ENCODE data around the gene ARSB.

The ARSB gene

DNA sequence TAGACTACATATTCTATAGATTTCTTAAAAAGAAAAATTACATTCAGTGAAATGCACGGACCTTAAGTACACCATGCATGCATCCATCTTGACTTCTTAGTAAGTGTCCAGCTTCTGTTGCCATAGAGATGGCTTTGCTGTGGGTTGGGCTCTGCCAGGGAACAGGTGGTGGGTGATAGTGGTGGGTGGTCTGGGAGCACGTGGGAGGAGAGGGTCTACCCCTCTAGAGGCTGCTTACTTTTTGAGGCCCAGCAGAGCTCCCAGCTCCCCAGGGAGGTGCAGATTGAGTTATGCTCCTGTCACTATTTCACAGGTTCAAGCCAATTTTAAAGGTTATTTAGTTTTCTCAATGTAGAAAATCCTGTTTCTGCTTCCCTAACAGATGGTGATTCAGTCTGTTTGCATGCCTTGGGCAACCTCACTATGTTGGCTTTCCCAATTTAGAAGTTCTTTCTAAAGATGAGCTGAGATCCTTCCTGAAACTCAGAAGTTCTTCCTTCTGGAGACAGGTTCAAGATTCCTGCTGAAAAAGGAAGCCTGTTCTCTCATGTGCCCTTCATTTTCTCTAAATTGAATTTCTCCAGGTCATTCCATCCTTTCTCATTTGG is 229.2 kb downstream of the ARSB start:
- ChIA-PET POLR2A (no interaction called here), CTCF (interaction anchor here (1.0 to 2.0 kb wide), 4 partner anchors 26 to 218 kb away, joined by 3 to 6 read pairs (median 4); no protein-coding TSS in a partner anchor)
- no peak overlapping the region for H3K4me3 ChIP-seq (ENCODE audit: low read depth, low read length)
- no peak for TF ChIP-seq CTCF (IDR thresholded peaks at IDR 0.05; ENCODE audit: insufficient read depth, low read length, missing control alignments)
- no peak for DNase-seq (ENCODE audit: low read depth, low spot score)

- no peak for DNase-seq (ENCODE audit: low read depth, low spot score)
- ChIA-PET CTCF (interaction anchor here (2.0 kb wide), 1 partner anchor 217 kb away, joined by 6 read pairs; no protein-coding TSS in a partner anchor), POLR2A (no interaction called here)
- TF ChIP-seq CTCF (IDR thresholded peaks at IDR 0.05; ENCODE audit: insufficient read depth, low read length, missing control alignments) = no peak
- H3K4me3 ChIP-seq (ENCODE audit: low read depth, low read length) = no peak overlapping the region
These were observed 230.5 kb downstream of the ARSB start for GRCh38 chr5:78754655-78755054.

- TF ChIP-seq CTCF (IDR thresholded peaks at IDR 0.05; ENCODE audit: insufficient read depth, low read length, missing control alignments) = no peak
- H3K4me3 ChIP-seq (ENCODE audit: low read depth, low read length) = no peak overlapping the region
- POLR2A ChIA-PET = interaction anchor here (0.6 to 1.1 kb wide), 2 partner anchors 64 to 322 kb away, joined by 4 read pairs; no protein-coding TSS in a partner anchor
- CTCF ChIA-PET = interaction anchor here (0.7 kb wide), 1 partner anchor 215 kb away, joined by 3 read pairs; no protein-coding TSS in a partner anchor
- peak; percentile 85 for DNase-seq (ENCODE audit: low read depth, low spot score)
These were observed 232.0 kb downstream of the ARSB start for GRCh38 chr5:78753093-78753531.

GRCh38 chr5:78751872-78752271 is 233.2 kb downstream of the ARSB start:
- H3K4me3 ChIP-seq (ENCODE audit: low read depth, low read length) = no peak overlapping the region
- ChIA-PET POLR2A (no interaction called here), CTCF (no interaction called here)
- no peak for TF ChIP-seq CTCF (IDR thresholded peaks at IDR 0.05; ENCODE audit: insufficient read depth, low read length, missing control alignments)
- no peak for DNase-seq (ENCODE audit: low read depth, low spot score)

GRCh38 chr5:78750281-78750680 is 234.8 kb downstream of the ARSB start:
- no peak for DNase-seq (ENCODE audit: low read depth, low spot score)
- no peak for TF ChIP-seq CTCF (IDR thresholded peaks at IDR 0.05; ENCODE audit: insufficient read depth, low read length, missing control alignments)
- ChIA-PET CTCF (no interaction called here), POLR2A (no interaction called here)
- no peak overlapping the region for H3K4me3 ChIP-seq (ENCODE audit: low read depth, low read length)

- DNase-seq (ENCODE audit: low read depth, low spot score) = peak; percentile 76
- H3K4me3 ChIP-seq (ENCODE audit: low read depth, low read length) = no peak overlapping the region
- CTCF ChIA-PET = interaction anchor here (0.7 to 1.7 kb wide), 5 partner anchors 26 to 280 kb away, joined by 3 to 4 read pairs (median 4); no protein-coding TSS in a partner anchor
- POLR2A ChIA-PET = interaction anchor here (0.6 to 1.0 kb wide), 3 partner anchors 48 to 305 kb away, joined by 3 read pairs; no protein-coding TSS in a partner anchor
- no peak for TF ChIP-seq CTCF (IDR thresholded peaks at IDR 0.05; ENCODE audit: insufficient read depth, low read length, missing control alignments)
These were observed 237.3 kb downstream of the ARSB start for GRCh38 chr5:78747705-78748359.

All from AG04449 (cell line).